Stimulated activated CD8-positive, alpha-beta memory T cell treated with anti-CD3 and anti-CD28 coated beads, Interleukin-12 subunit alpha, Interleukin-12 subunit beta, amount 100 ng/mL, for 4 hours (primary cell): ENCODE data around the gene CDC42EP1.
"Not testable (repeated sequence)": the region's sequence is repeated elsewhere in the genome, so short reads cannot be mapped to it uniquely, and the experiment has no call there.

Experiments
- DNase-seq: peaks from one replicate; pipeline ENCODE4 v3.0.0-alpha.2; 2020; ENCODE audit warnings: low read depth

CDC42EP1 gene

DNA sequence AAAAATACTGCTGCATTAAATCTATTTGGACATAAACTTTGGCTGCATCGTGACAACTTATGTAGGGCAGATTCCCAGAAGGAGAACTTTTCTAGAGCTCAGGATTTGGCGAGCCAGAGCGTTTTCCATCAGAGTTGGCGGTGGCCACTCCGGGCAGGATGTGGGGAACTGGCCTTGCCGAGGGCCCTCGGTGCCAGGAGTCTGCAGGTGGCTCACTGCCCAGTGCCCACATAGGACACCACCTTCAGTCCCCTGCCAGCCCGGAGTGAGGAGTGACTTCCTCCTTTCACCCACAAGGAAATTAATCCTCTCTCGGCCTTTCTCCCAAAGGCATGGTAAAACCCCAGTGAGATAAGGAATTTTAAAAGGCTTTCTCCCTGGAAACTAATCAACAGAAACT is 21.2 kb downstream of the CDC42EP1 start:
- no peak for DNase-seq

DNA sequence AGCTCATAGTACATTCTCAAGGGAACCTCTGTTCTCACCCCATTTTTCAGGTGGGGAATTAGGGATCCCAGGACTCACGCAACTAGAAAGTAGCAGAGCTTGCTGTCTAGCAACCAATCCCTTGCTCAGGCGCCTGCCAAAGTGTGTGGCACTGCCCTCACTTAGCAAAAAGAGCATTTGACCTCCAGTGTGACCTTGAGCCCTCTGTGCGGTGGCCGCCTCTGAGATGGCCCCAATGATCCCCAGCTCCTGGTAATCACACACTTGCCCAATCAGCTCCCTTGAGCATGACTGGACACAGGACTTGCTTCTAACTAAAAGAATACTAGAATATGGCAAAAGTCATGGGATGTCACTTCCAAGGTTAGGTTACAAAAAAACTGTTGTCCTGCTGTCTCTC is 22.2 kb downstream of the CDC42EP1 start:
- DNase-seq = no peak

GRCh38 chr22:37588546-37589215 is 28.4 kb downstream of the CDC42EP1 start:
- DNase-seq = no peak

DNA sequence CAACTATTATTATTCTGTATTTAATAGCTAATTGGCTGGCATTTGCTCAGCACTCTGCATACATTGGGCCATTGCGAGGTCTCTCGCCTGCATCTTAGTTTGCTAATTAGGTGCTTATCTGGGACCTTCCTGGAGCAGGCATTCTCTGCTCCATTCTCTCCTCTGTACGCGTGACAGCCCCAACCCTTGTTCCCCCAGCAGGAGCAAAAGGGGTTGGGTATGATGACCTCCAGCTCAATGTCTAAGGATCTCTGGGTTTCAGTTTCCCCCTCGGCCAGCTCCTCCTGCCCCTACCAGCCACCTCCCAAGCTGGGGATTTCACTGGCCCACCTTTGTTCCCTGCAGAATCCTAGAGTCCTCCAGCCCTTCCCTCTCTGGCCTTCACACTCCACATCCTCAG is 29.4 kb downstream of the CDC42EP1 start:
- DNase-seq = no peak

DNA sequence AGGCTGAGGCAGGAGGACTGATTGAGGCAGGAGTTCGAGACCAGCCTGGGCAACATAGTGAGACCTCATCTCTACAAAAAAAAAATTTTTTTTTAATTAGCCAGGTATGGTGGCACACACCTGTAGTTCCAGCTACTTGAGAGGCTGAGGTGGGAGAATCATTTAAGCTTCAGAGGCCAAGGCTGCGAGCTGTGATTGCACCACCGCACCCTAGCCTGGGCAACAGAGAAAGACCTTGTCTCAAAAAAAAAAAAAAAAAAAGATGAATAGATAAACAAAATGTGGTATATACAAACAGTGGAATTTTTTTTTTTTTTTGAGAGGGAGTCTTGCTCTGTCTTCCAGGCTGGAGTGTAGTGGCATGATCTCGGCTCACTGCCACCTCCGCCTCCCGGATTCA is 30.8 kb downstream of the CDC42EP1 start:
- not testable (repeated sequence) for DNase-seq

- DNase-seq = no peak
Observed at GRCh38 chr22:37591823-37592404, 31.6 kb downstream of the CDC42EP1 start.

DNA sequence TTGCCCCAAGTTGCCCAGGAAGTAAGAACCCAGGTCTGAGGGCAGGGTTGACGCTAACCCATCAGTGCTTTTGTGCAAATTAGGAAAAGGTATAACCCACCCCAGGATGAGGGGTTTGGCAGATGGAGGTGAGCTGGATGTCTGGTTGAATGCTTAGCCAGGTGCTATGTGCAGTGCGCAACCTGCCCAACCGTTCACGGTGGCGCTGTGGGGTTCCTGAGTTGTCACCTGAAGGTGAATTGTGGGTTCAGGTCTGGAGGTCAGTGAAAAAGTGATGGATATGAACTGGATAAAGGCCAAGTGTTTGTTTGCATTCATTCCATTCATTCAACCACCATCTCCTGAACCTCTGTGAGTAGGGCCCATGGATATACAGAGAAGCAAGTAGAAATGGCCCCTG is 34.0 kb downstream of the CDC42EP1 start:
- no peak for DNase-seq

DNA sequence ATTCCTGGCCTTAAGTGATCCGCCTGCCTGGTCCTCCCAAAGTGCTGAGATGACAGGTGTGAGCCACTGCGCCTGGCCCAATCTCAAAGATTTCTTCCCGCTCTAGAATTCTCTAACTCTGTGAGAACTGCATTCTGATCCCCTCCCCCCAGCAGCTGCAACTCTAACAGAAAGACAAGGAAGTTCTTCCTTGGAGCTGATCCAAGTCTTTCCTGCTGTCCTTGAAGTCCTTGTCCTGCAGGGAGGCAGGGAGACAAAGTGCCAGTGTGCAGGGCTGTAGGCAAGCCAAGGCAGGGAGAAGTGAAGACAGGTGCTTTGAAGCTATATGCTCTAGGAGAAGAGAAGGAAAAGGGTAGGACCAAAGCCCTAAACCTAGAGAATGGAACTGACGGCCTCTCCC is 38.9 kb downstream of the CDC42EP1 start:
- no peak for DNase-seq

DNA sequence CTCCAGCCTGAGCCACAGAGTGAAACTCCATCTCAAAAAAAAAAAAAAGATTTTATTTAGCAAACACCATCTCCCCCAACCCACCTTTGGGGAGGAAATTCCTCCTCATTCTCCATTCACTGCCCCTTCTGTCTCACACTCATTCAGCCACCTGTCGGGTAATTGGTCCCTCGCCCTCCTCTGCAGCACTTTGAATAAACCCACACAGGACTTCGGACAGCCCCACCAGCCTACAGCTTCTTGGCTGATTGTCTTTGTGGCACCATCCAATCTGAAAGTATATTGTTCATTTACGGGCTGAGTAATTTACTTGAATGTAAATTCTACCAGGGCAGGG is 40.9 kb downstream of the CDC42EP1 start:
- DNase-seq = no peak

GRCh38 chr22:37601540-37602442 is 41.5 kb downstream of the CDC42EP1 start:
- DNase-seq = no peak

DNA sequence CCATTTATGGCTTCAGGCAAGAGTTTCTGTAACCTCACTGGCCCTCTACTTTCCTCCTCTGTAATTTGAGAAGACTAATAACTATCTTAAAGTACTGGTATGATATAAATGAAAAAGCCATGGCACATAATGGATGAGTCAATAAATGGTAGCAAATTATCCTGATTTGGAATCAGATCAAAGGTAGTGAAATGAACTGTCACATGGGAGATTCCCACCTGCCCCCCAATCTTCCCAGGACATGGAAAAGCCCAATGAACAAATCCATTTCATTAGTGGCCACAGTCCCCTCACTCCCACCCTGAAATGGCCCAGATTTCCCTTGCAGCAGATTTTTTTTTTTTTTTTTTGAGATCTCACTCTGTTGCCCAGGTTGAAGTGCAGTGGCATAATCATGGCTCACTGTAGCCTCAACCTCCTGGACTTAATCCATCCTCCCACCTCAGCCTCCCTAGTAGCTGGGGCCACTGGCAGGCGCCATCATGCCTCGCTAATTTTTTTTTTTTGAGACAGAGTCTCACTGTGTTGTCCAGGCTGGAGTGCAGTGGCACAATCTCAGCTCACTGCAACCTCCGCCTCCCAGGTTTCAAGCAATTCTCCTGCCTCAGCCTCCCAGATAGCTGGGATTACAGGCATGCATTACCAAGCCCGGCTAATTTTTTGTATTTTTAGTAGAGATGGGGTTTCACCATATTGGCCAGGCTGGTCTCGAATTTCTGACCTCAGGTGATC is 42.4 kb downstream of the CDC42EP1 start:
- DNase-seq = not testable (repeated sequence)

DNA sequence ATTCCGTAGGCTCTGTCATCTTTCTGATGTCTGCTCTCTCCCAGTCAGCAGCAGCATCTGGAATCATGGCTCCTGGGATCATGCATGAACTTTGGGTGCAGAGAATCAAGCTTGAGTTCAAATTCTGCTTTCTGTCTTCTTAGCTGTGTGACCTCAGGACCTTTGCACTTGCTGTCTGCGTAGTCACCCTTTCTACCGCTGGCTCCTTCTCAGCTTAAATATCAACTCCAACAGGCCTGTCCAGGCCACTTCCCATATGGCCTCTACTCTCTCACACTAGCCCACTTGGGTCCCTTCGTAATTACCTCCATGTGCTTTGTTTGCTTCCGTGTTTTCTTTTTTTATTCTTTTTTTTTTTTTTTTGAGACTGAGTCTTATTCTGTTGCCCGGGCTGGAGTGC is 43.8 kb downstream of the CDC42EP1 start:
- DNase-seq = no peak

- DNase-seq = no peak
Observed at GRCh38 chr22:37604875-37605274, 44.6 kb downstream of the CDC42EP1 start.

DNA sequence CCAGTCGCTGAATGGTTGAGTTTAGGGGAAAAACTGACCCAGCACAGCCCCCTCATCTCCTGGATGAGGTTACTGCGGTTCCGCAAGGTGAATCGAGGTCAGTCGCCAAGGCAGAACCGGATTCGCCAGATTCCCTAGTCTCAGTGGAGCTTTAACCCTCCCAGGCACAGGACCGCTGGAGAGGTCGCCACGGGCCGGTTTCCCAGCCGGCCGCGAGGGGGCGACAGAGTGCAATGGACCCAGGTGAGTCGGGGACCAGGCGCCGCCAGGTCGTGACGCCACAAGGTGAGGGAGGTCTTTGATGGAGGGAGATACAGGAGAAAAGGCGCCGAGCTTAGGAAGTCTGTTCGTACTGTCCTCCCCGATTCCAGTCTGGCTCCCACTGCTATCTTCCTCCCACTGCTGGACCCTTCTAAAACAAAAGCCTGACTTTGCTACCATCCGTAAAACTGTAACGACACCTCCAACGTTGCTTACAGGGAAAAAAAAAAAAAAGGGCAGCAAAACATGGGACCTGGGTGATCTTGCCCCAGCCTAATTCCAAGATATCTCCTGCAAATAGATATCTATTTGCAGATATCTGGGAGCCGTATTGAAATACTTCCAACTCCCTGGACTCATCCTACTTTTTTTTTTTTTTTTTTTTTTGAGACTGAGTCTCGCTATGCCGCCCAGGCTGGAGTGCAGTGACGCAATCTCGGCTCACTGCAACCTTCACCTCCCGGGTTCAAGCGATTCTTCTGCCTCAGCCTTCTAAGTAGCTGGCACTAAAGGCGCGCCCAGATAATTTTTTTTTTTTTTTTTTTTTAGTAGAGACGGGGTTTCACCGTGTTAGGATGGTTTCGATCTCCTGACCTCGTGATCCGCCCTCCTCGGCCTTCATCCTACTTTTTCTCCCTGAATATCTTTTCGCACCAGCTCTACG is 47.0 kb downstream of the CDC42EP1 start:
- peak; percentile 80 for DNase-seq

DNA sequence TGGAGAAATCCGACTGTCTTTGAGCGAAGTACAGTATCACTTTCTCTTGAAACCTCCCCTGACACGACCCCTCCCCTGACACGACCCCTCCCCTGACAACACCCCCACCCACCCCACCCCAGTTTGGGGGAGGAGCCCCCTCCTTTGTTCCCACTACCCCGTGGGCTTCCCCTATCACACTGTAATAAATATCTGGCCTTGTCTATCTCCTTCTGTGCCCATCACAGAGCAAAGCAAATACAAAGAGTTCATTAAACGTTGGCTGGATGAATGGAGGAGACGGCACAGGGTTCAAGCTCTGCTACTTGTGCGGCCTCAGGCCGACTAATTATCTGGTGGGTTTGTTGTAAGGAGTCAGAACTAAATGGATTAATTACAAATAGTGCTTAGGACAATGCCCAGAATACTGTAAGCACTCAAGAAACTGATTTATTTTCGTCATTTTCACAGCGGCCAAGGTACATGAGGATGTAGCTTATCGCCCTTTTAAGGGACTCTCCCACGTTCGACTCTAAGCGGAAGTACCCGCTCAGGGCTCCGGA is 47.7 kb downstream of the CDC42EP1 start:
- DNase-seq = no peak

- peak; percentile 93 for DNase-seq
Observed at GRCh38 chr22:37608477-37609239, 48.4 kb downstream of the CDC42EP1 start, which contains the start of gene GGA1. Gene GGA1 (plus strand): TSS chr22:37608834. CDS start chr22:37608861, 27 bp downstream.

DNA sequence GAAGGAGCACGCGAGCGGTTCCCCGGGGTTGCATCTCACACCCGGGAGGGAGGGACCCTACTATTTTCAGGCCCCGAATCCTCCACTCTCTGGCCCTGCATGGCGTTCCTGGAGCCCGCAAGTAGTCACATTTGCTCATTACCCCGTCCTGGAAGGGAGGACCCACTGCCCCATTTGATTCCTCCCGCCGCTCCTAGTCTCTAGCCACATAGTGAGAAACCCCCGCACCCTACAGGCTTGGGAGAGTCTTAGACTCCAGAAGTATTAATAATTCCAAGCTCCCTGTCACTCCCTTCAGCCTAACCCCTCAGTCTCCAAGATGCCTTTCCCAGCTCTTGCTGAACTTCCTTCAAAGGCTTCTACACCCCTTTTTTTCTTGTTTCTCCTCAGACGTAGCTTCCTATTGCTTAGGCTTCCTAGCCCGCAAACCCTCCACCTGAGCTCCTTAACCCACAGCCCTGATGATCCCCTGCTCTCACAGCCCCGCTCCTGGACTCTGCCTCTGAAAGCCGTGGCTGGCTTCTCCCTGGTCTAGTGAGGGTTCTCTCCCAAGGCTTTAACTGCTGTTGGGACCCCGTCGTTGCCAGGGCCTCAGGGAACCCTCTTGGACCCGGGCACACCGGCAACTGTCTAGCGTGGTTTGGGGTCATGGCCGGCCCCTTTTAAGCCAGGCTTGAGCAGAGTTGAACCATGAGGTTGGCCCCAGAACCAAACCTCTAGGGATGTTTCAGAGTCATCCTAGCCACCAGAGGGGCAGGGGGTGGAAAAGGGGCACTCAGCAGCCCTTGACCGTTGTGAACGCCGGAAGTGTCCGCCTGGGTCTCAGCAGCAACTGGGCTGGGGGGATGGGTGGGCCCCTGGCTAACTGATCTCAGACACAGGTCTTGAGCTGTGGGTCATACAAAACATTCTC is 49.2 kb downstream of the CDC42EP1 start:
- no peak for DNase-seq

GRCh38 chr22:37610153-37610475 is 49.8 kb downstream of the CDC42EP1 start:
- DNase-seq = not testable (repeated sequence)

- DNase-seq = no peak
Observed at GRCh38 chr22:37610480-37611129, 50.3 kb downstream of the CDC42EP1 start.
